Adrenal gland (tissue), 5 donors: ENCODE measurements around the gene TMEM114.

Experiments used
- POLR2A ChIP-seq, 2 donors: fragments of 450-650 bp; IDR thresholded peaks; one replicate each; pipeline ENCODE4 v1.6.1; 2017; ENCODE audit warnings: antibody characterized with exemption in 2 of 2, mild to moderate bottlenecking in 2 of 2, moderate library complexity in 1 of 2
- TF ChIP-seq, protein P1 (sequence below), 6 experiments: fragments of 450-650 bp in 4 of 6; fragments of 200-600 bp in 2 of 6; sonication (generic) in 1 of 6; IDR thresholded peaks; 1 replicate in 5 of 6; 2 replicates in 1 of 6; pipeline versions ENCODE4 v1.5.1 to v1.8.0; 2016 to 2021; ENCODE audit warnings: antibody characterized with exemption in 6 of 6, mild to moderate bottlenecking in 2 of 6, moderate library complexity in 1 of 6
- donor health status: DM: no; HTN: no; CAD: no.

DNA sequence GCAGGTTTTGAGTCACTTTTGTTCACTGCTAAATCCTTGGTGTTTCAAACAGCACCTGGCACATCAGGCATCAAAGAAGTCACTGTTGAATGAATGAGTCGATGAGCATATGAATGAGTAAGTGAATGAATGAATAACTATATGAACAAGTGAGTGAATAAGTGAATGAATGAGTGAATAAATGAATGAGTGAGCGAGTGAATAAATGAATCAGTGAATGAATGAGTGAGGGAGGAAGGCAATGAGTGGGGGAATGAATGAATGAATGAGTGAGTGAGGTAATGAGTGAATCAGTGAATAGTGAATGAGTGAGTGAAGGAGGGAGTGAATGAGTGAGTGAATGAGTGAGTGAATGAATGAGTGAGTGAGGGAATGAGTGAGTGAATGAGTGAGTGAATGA, 28.8 kb downstream of the TMEM114 start:
- TF ChIP-seq, protein P1, sequence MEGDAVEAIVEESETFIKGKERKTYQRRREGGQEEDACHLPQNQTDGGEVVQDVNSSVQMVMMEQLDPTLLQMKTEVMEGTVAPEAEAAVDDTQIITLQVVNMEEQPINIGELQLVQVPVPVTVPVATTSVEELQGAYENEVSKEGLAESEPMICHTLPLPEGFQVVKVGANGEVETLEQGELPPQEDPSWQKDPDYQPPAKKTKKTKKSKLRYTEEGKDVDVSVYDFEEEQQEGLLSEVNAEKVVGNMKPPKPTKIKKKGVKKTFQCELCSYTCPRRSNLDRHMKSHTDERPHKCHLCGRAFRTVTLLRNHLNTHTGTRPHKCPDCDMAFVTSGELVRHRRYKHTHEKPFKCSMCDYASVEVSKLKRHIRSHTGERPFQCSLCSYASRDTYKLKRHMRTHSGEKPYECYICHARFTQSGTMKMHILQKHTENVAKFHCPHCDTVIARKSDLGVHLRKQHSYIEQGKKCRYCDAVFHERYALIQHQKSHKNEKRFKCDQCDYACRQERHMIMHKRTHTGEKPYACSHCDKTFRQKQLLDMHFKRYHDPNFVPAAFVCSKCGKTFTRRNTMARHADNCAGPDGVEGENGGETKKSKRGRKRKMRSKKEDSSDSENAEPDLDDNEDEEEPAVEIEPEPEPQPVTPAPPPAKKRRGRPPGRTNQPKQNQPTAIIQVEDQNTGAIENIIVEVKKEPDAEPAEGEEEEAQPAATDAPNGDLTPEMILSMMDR (IDR thresholded peaks at IDR 0.05) = no peak
- TF ChIP-seq POLR2A (IDR thresholded peaks at IDR 0.05) = no peak
